Tibial nerve (tissue), 4 donors: ENCODE data around the gene FMNL2. TPM values are rescaled to one million over a fixed set of nuclear protein-coding genes. Genes with fewer than 3 reads are reported as not detected.

Experiments used
- DNase-seq, 2 donors: peaks; one replicate each; pipeline ENCODE4 v3.0.0-alpha.2; 2019; ENCODE audit warnings: low spot score in 2 of 2
- H3K27ac ChIP-seq, 4 donors: fragments of 200-600 bp; sonication (generic) in 3 of 4; one replicate each; pipeline ENCODE4 v1.5.1; 2017 to 2019; ENCODE audit warnings: mild to moderate bottlenecking in 1 of 4
- H3K27me3 ChIP-seq, 2 donors: fragments of 200-600 bp; sonication (generic) in 1 of 2; one replicate each; pipeline versions ENCODE4 v1.5.1 to v1.6.0; 2017 to 2019
- H3K36me3 ChIP-seq, 3 donors: fragments of 200-600 bp; sonication (generic); one replicate each; pipeline ENCODE4 v1.5.1; 2018 to 2019
- H3K4me1 ChIP-seq, 4 donors: fragments of 200-600 bp; sonication (generic) in 3 of 4; one replicate each; pipeline ENCODE4 v1.5.1; 2017 to 2019
- H3K4me3 ChIP-seq, 4 donors: fragments of 200-600 bp; sonication (generic) in 3 of 4; one replicate each; pipeline ENCODE4 v1.5.1; 2017 to 2019; ENCODE audit warnings: mild to moderate bottlenecking in 1 of 4, moderate library complexity in 1 of 4
- H3K9me3 ChIP-seq, 4 donors: fragments of 200-600 bp; sonication (generic) in 3 of 4; one replicate each; pipeline ENCODE4 v1.5.1; 2017 to 2019
- CTCF ChIP-seq, 5 experiments: fragments of 200-600 bp in 3 of 5; fragments of 450-650 bp in 2 of 5; sonication (generic) in 3 of 5; IDR thresholded peaks; one replicate each; pipeline ENCODE4 v1.5.1; 2016 to 2019; ENCODE audit warnings: antibody characterized with exemption in 5 of 5, mild to moderate bottlenecking in 3 of 5, moderate library complexity in 2 of 5
- EP300 ChIP-seq, 2 donors: sonication (generic); formaldehyde crosslinking; IDR thresholded peaks; one replicate each; pipeline ENCODE4 v1.6.1; 2017; ENCODE audit warnings: antibody characterized with exemption in 2 of 2, mild to moderate bottlenecking in 1 of 2
- POLR2A ChIP-seq, 2 donors: fragments of 450-650 bp; IDR thresholded peaks; one replicate each; pipeline ENCODE4 v1.6.1; 2017; ENCODE audit warnings: antibody characterized with exemption in 2 of 2, mild to moderate bottlenecking in 2 of 2, moderate library complexity in 2 of 2
- whole genome bisulfite sequencing, 2 donors: methylation state at CpG; one replicate each; pipeline ENCODE4 v1.1.5; 2018; 5-methylcytosine and 5-hydroxymethylcytosine counted together
- total RNA-seq, 4 donors: library from RNA; depleted of rRNA; stranded (reverse); fragments of >200 nt; gene quantifications; one replicate each; pipeline ENCODE4 v1.1.0, GENCODE V29; 2016

Gene FMNL2
- total RNA-seq, 4 donors from 2014 or later, result 94.5 to 131 (median 98.1) TPM

- TF ChIP-seq POLR2A (IDR thresholded peaks at IDR 0.05), result no peak
- TF ChIP-seq CTCF (IDR thresholded peaks at IDR 0.05), result no peak
- TF ChIP-seq EP300 (IDR thresholded peaks at IDR 0.05), result no peak
- 83 to 97% methylated on average over 2 of the region's 2 CpGs for WGBS, 2 donors
- Histone ChIP-seq H3K4me1 (peaks cover 0 to 70% (median 12%) of the 10 kb centered on the region in 4 donors), H3K4me3 (no peak overlapping the region), H3K9me3 (no peaks in the 10 kb centered on the region), H3K27ac (peak overlapping the region in 2 of 4 donors; percentile 1 to 51), H3K36me3 (peaks cover 0 to 13% (median 0%) of the 10 kb centered on the region in 3 donors), H3K27me3 (no peaks in the 10 kb centered on the region)
- DNase-seq, result no peak
Observed at GRCh38 chr2:152339556-152340286, 4.7 kb downstream of the FMNL2 start.

GRCh38 chr2:152342259-152343046 lies 7.5 kb downstream of the FMNL2 start:
- H3K4me3 ChIP-seq, result no peak overlapping the region
- TF ChIP-seq EP300 (IDR thresholded peaks at IDR 0.05), result no peak
- TF ChIP-seq POLR2A (IDR thresholded peaks at IDR 0.05), result no peak
- TF ChIP-seq CTCF (IDR thresholded peaks at IDR 0.05), result no peak
- H3K36me3 ChIP-seq, result peaks cover 0 to 13% (median 0%) of the 10 kb centered on the region in 3 donors
- 90 to 95% methylated on average over 4 of the region's 4 CpGs for WGBS, 2 donors
- no peaks in the 10 kb centered on the region for H3K27me3 ChIP-seq
- H3K4me1 ChIP-seq, result peaks cover 0 to 76% (median 11%) of the 10 kb centered on the region in 4 donors
- no peaks in the 10 kb centered on the region for H3K9me3 ChIP-seq
- H3K27ac ChIP-seq, result no peak overlapping the region
- DNase-seq, result no peak

GRCh38 chr2:152343426-152343825 lies 8.5 kb downstream of the FMNL2 start:
- TF ChIP-seq EP300 (IDR thresholded peaks at IDR 0.05) (no peak), CTCF (IDR thresholded peaks at IDR 0.05) (no peak), POLR2A (IDR thresholded peaks at IDR 0.05) (no peak)
- H3K9me3 ChIP-seq, result no peaks in the 10 kb centered on the region
- peaks cover 0 to 13% (median 0%) of the 10 kb centered on the region in 3 donors for H3K36me3 ChIP-seq
- DNase-seq, result no peak
- peaks cover 0 to 73% (median 6%) of the 10 kb centered on the region in 4 donors for H3K4me1 ChIP-seq
- H3K27me3 ChIP-seq, result no peaks in the 10 kb centered on the region
- no peak overlapping the region for H3K4me3 ChIP-seq
- peak overlapping the region in 1 of 4 donors; percentile 10 for H3K27ac ChIP-seq
- WGBS, 2 donors, result 74 to 85% methylated on average over 4 of the region's 4 CpGs

DNA sequence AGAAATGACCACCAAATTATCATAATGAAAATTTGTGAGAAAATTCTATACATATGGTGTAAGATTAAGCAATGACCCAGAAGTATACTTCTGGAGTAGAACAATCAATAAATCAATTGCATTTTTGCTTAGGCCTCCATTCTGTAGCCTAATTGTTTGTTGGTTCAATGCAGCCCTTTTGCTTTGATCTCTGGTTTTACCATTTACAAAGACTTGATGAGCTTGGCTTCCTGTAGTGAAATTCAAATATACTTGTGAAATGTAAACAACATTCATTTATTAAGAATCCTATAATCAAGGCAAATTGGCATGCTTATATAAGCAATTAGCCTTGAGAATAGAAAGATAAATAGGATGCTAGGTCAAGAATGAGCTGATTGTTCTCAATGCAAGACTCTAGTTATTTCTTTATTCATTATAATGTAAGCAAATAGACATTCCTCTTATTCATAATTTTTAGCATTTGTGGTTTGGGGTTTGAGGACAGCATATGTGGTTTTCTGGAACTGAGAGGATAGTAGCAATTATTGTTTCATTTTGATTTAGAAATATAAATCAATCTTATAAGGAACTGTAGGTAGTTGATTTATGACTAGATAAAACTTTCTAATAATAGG lies 9.7 kb downstream of the FMNL2 start:
- Histone ChIP-seq H3K27ac (no peak overlapping the region), H3K36me3 (peaks cover 0 to 13% (median 0%) of the 10 kb centered on the region in 3 donors)
- TF ChIP-seq CTCF (IDR thresholded peaks at IDR 0.05), result no peak
- TF ChIP-seq POLR2A (IDR thresholded peaks at IDR 0.05), result no peak
- no peak for TF ChIP-seq EP300 (IDR thresholded peaks at IDR 0.05)

More for the DNA sequence above, 9.7 kb downstream of the FMNL2 start:
- Histone ChIP-seq H3K27me3 (no peaks in the 10 kb centered on the region), H3K4me3 (no peak overlapping the region), H3K4me1 (peaks cover 0 to 65% (median 4%) of the 10 kb centered on the region in 4 donors), H3K9me3 (no peaks in the 10 kb centered on the region)
- DNase-seq, result no peak
